ENCODE results near the gene PADI3. TPM values are rescaled to one million over a fixed set of nuclear protein-coding genes. Genes with fewer than 3 reads are reported as not detected.

Gene PADI3
- polyA plus RNA-seq, 3 donors, result 0.01 TPM; not detected in 2

- Mint-ChIP-seq H3K9me3 (no peaks in the 10 kb centered on the region), H3K27ac (no peak overlapping the region), H3K36me3 (no peaks in the 10 kb centered on the region), H3K4me3 (no peak overlapping the region), H3K27me3 (ENCODE audit: low read depth in 3 of 3) (peaks cover 6 to 12% (median 10%) of the 10 kb centered on the region in 3 donors), H3K4me1 (peaks cover 3% of the 10 kb centered on the region)
- H3K27me3 ChIP-seq (ENCODE audit: control insufficient read depth in 2 of 2, insufficient read depth in 2 of 2, low read length in 2 of 2), result no peaks in the 10 kb centered on the region
- no peak overlapping the region for H3K9ac ChIP-seq (ENCODE audit: insufficient read depth, low read length, poor library complexity, severe bottlenecking)
- 100% methylated on average over 1 of the region's 3 CpGs for WGBS (ENCODE audit: insufficient coverage)
- H3K4me1 ChIP-seq (ENCODE audit: control insufficient read depth in 1 of 2, insufficient read depth in 2 of 2, low read length in 2 of 2), result no peaks in the 10 kb centered on the region
- DNase-seq, result no peak
- no peak overlapping the region for H3K4me3 ChIP-seq (replicated peaks in 1 of 3; ENCODE audit: low read depth in 2 of 3, low read length in 3 of 3)
- no peaks in the 10 kb centered on the region for H4K20me1 ChIP-seq (ENCODE audit: insufficient read depth, low read length)
- H3K36me3 ChIP-seq (replicated peaks in 1 of 2; ENCODE audit: control insufficient read depth in 1 of 2, insufficient read depth in 2 of 2, low read length in 2 of 2), result no peaks in the 10 kb centered on the region
- TF ChIP-seq CTCF (IDR thresholded peaks at IDR 0.05), result no peak
- no peak overlapping the region for H3K27ac ChIP-seq (ENCODE audit: low read depth in 1 of 2, low read length in 2 of 2)
- intact Hi-C loops (cut with micrococcal nuclease), result no loop called here
- H3K79me2 ChIP-seq (ENCODE audit: insufficient read depth, low read length), result no peaks in the 10 kb centered on the region
- H3K9me3 ChIP-seq (replicated peaks in 1 of 2; ENCODE audit: control insufficient read depth in 1 of 2, insufficient read depth in 1 of 2, low read length in 2 of 2), result no peaks in the 10 kb centered on the region
- no peak overlapping the region for H2AFZ ChIP-seq (ENCODE audit: insufficient read depth, low read depth, low read length, poor library complexity, severe bottlenecking)
- H3K4me2 ChIP-seq (replicated peaks; ENCODE audit: extremely low read depth, low read length, poor library complexity, severe bottlenecking), result no peak overlapping the region
Observed at GRCh38 chr1:17220287-17220686, 28.6 kb upstream of the PADI3 start.

- no peaks in the 10 kb centered on the region for H3K4me1 ChIP-seq (ENCODE audit: control insufficient read depth in 1 of 2, insufficient read depth in 2 of 2, low read length in 2 of 2)
- H3K27me3 Mint-ChIP-seq (ENCODE audit: low read depth in 3 of 3), result peaks cover 3 to 8% (median 6%) of the 10 kb centered on the region in 3 donors
- H3K4me3 Mint-ChIP-seq, result no peak overlapping the region
- H3K79me2 ChIP-seq (ENCODE audit: insufficient read depth, low read length), result no peaks in the 10 kb centered on the region
- H3K9ac ChIP-seq (ENCODE audit: insufficient read depth, low read length, poor library complexity, severe bottlenecking), result no peak overlapping the region
- H3K9me3 ChIP-seq (replicated peaks in 1 of 2; ENCODE audit: control insufficient read depth in 1 of 2, insufficient read depth in 1 of 2, low read length in 2 of 2), result no peaks in the 10 kb centered on the region
- no peaks in the 10 kb centered on the region for H3K36me3 Mint-ChIP-seq
- TF ChIP-seq CTCF (IDR thresholded peaks at IDR 0.05), result no peak
- no peak overlapping the region for H2AFZ ChIP-seq (ENCODE audit: insufficient read depth, low read depth, low read length, poor library complexity, severe bottlenecking)
- no peaks in the 10 kb centered on the region for H4K20me1 ChIP-seq (ENCODE audit: insufficient read depth, low read length)
- intact Hi-C loops (cut with micrococcal nuclease), result no loop called here
- no peak overlapping the region for H3K27ac ChIP-seq (ENCODE audit: low read depth in 1 of 2, low read length in 2 of 2)
- H3K4me3 ChIP-seq (replicated peaks in 1 of 3; ENCODE audit: low read depth in 2 of 3, low read length in 3 of 3), result no peak overlapping the region
- H3K36me3 ChIP-seq (replicated peaks in 1 of 2; ENCODE audit: control insufficient read depth in 1 of 2, insufficient read depth in 2 of 2, low read length in 2 of 2), result no peaks in the 10 kb centered on the region
- H3K4me1 Mint-ChIP-seq, result no peaks in the 10 kb centered on the region
- no peak for DNase-seq
- WGBS (ENCODE audit: insufficient coverage), result 95% methylated on average over 8 of the region's 14 CpGs
- no peaks in the 10 kb centered on the region for H3K27me3 ChIP-seq (ENCODE audit: control insufficient read depth in 2 of 2, insufficient read depth in 2 of 2, low read length in 2 of 2)
- H3K4me2 ChIP-seq (replicated peaks; ENCODE audit: extremely low read depth, low read length, poor library complexity, severe bottlenecking), result no peak overlapping the region
- no peak overlapping the region for H3K27ac Mint-ChIP-seq
- H3K9me3 Mint-ChIP-seq, result no peaks in the 10 kb centered on the region
Observed at GRCh38 chr1:17222557-17222956, 26.3 kb upstream of the PADI3 start.

All from CD14-positive monocyte (primary cell).